Testis (tissue), 3 donors: ENCODE data around the gene TGFB3. TPM values are rescaled to one million over a fixed set of nuclear protein-coding genes. Genes with fewer than 3 reads are reported as not detected.
"Not testable (repeated sequence)": the region's sequence is repeated elsewhere in the genome, so short reads cannot be mapped to it uniquely, and the experiment has no call there.

ENCODE experiments used
- DNase-seq: peaks from one replicate; pipeline ENCODE4 v3.0.0-alpha.2; 2019
- H3K27ac ChIP-seq, 2 donors: fragments of 200-600 bp; sonication (generic); one replicate each; pipeline ENCODE4 v1.5.1; 2019
- H3K27me3 ChIP-seq: fragments of 200-600 bp; sonication (generic); one replicate; pipeline ENCODE4 v1.5.1; 2019
- H3K36me3 ChIP-seq: fragments of 200-600 bp; sonication (generic); one replicate; pipeline ENCODE4 v1.5.1; 2017; ENCODE audit warnings: low read depth; ENCODE audit errors: missing control alignments
- H3K4me1 ChIP-seq: fragments of 200-600 bp; sonication (generic); one replicate; pipeline ENCODE4 v1.5.1; 2019
- H3K4me3 ChIP-seq, 2 donors: fragments of 200-600 bp; sonication (generic); one replicate each; pipeline ENCODE4 v1.5.1; 2017 to 2019
- H3K9me3 ChIP-seq: fragments of 200-600 bp; sonication (generic); one replicate; pipeline ENCODE4 v1.5.1; 2017
- POLR2A ChIP-seq: fragments of 450-650 bp; IDR thresholded peaks from one replicate; pipeline ENCODE4 v1.6.1; 2017; ENCODE audit warnings: antibody characterized with exemption, mild to moderate bottlenecking, moderate library complexity
- WGBS, 2 donors: methylation state at CpG; one replicate each; pipeline ENCODE4 v1.1.5; 2018; 5-methylcytosine and 5-hydroxymethylcytosine counted together
- intact Hi-C: fragments of 100-400 bp; cut with DNase I; formaldehyde crosslinking; loops from one replicate; pipeline ENCODE4 v1.15.1; 2023; ENCODE audit warnings: low total_unique reads
- polyA plus RNA-seq: library from polyadenylated mRNA; stranded (reverse); fragments of 350-450 nt; fragmentation: Illumina TruSeq; extraction: RNeasy Lipid Tissue Mini Kit (QIAGEN cat#74804); gene quantifications from one replicate; pipeline ENCODE4 v1.2.3, GENCODE V29; 2014; ENCODE audit warnings: low read depth, low replicate concordance; ENCODE audit not compliant: insufficient read depth
- total RNA-seq, 2 donors: library from RNA; depleted of rRNA; stranded (reverse); fragments of >200 nt; gene quantifications; one replicate each; pipeline ENCODE4 v1.2.3, GENCODE V29; 2016
- TF ChIP-seq, protein P1 (sequence below), 3 experiments: fragments of 450-650 bp in 2 of 3; fragments of 200-600 bp in 1 of 3; sonication (generic) in 1 of 3; IDR thresholded peaks; one replicate each; pipeline ENCODE4 v1.5.1; 2016 to 2019; ENCODE audit warnings: antibody characterized with exemption in 3 of 3, mild to moderate bottlenecking in 2 of 3, moderate library complexity in 1 of 3

The TGFB3 gene
- total and polyA plus RNA-seq, 3 donors from 2014 or later = 9.4 to 18.0 (median 15.2) TPM

DNA sequence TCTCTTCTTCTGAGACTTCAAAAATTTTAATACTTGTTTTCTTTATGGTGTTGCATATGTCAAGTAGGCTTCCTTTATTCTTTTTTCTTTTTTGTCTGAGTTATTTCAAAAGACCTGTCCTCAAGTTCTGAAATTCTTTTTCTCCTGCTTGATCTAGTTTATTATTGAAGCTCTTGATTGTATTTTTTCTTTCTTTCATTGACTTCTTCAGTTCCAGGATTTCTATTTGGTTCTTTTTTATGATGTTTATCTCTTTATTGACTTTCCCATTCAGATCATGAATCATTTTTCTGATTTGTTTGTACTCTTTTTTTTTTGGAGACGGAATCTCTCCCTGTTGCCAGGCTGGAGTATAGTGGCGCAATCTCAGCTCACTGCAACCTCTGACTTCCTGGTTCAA is 37.9 kb upstream of the TGFB3 start:
- TF ChIP-seq POLR2A = no peak
- TF ChIP-seq, protein P1, sequence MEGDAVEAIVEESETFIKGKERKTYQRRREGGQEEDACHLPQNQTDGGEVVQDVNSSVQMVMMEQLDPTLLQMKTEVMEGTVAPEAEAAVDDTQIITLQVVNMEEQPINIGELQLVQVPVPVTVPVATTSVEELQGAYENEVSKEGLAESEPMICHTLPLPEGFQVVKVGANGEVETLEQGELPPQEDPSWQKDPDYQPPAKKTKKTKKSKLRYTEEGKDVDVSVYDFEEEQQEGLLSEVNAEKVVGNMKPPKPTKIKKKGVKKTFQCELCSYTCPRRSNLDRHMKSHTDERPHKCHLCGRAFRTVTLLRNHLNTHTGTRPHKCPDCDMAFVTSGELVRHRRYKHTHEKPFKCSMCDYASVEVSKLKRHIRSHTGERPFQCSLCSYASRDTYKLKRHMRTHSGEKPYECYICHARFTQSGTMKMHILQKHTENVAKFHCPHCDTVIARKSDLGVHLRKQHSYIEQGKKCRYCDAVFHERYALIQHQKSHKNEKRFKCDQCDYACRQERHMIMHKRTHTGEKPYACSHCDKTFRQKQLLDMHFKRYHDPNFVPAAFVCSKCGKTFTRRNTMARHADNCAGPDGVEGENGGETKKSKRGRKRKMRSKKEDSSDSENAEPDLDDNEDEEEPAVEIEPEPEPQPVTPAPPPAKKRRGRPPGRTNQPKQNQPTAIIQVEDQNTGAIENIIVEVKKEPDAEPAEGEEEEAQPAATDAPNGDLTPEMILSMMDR (IDR thresholded peaks at IDR 0.05) = no peak
- no peak for DNase-seq
- WGBS, 2 donors = 97 to 98% methylated on average over 2 of the region's 2 CpGs

DNA sequence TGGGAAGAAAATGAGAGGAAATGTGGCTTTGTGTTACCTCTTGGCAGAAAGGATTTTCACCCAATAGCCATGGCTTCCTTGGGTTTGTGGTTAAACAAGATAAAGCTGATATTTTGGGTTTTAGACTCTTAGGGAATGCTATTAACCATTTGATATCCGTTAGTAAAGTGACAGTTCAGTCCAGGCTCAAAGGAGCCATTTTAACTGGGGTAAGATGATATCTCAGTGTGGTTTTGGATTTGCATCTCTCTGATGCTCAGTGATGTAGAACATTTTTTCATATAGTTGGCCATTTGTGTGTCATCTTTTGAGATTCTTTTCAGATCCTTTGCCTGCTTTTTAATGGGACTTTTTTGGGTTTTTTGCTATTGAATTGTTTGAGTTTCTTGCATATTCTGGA is 33.9 kb upstream of the TGFB3 start:
- WGBS, 2 donors = 88% methylated on average over 1 of the region's 1 CpG
- no peak for DNase-seq
- H3K4me1 ChIP-seq = no peaks in the 10 kb centered on the region
- H3K36me3 ChIP-seq = no peaks in the 10 kb centered on the region
- H3K9me3 ChIP-seq = no peaks in the 10 kb centered on the region
- H3K27ac ChIP-seq = no peak overlapping the region
- intact Hi-C loops = no loop called here
- no peaks in the 10 kb centered on the region for H3K27me3 ChIP-seq
- H3K4me3 ChIP-seq = no peak overlapping the region
- TF ChIP-seq, protein P1 (IDR thresholded peaks at IDR 0.05) = no peak
- TF ChIP-seq POLR2A = no peak

More for the DNA sequence above, 37.9 kb upstream of the TGFB3 start:
- Histone ChIP-seq H3K27ac (no peak overlapping the region), H3K27me3 (no peaks in the 10 kb centered on the region), H3K4me3 (no peak overlapping the region), H3K36me3 (no peaks in the 10 kb centered on the region), H3K4me1 (no peaks in the 10 kb centered on the region), H3K9me3 (no peaks in the 10 kb centered on the region)
- intact Hi-C loops = no loop called here

DNA sequence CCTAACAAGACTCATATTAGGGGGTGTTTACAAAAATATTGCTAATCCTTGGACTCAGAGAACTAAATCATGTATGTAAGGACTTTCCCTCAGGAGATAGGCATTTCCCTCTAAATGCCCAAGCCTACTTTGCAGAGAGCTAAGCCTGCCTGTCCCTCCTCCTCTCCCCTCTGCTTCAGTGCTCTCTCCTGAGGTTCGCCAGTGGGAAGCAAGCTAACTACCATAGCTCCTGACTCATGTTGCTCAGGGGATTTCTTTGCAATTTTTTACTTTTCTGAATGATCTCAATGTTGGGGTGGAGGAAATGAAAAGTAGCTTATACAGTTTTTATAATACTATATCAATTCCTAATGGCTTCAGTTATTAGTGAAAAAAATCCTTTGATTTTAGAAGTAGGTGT is 33.4 kb upstream of the TGFB3 start:
- 86 to 88% methylated on average over 1 of the region's 1 CpG for WGBS, 2 donors
- DNase-seq = no peak
- Histone ChIP-seq H3K36me3 (no peaks in the 10 kb centered on the region), H3K4me3 (no peak overlapping the region), H3K27me3 (no peaks in the 10 kb centered on the region), H3K27ac (no peak overlapping the region), H3K9me3 (no peaks in the 10 kb centered on the region), H3K4me1 (no peaks in the 10 kb centered on the region)
- no peak for TF ChIP-seq POLR2A
- TF ChIP-seq, protein P1 (IDR thresholded peaks at IDR 0.05) = no peak
- intact Hi-C loops = no loop called here

DNA sequence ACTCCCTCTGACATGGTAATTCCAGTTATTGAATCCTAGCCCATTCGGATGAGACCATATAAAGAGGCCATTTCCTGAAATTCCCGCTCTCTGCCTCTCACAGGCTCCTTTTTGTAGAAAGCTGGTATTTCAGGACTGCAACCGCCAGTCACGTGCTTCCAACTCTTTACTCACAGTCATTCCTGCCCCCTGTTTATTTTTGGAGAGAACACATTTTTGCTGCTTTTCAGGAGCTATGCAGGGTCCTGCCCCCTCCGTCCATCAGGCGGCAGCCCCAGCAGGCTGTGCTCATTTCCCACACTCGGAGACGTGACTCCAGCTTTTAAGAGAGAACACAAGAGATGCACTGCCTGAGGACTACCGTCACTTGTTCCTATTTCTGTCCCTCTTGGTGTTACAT is 30.6 kb upstream of the TGFB3 start:
- no peak for DNase-seq
- 74 to 77% methylated on average over 9 of the region's 9 CpGs for WGBS, 2 donors
- no peaks in the 10 kb centered on the region for H3K4me1 ChIP-seq
- TF ChIP-seq POLR2A = no peak
- TF ChIP-seq, protein P1 (IDR thresholded peaks at IDR 0.05) = no peak
- H3K36me3 ChIP-seq = no peaks in the 10 kb centered on the region
- H3K27ac ChIP-seq = peak overlapping the region in 1 of 2 donors; percentile 3
- no peaks in the 10 kb centered on the region for H3K27me3 ChIP-seq
- H3K9me3 ChIP-seq = no peaks in the 10 kb centered on the region
- intact Hi-C loops = no loop called here
- H3K4me3 ChIP-seq = no peak overlapping the region

DNA sequence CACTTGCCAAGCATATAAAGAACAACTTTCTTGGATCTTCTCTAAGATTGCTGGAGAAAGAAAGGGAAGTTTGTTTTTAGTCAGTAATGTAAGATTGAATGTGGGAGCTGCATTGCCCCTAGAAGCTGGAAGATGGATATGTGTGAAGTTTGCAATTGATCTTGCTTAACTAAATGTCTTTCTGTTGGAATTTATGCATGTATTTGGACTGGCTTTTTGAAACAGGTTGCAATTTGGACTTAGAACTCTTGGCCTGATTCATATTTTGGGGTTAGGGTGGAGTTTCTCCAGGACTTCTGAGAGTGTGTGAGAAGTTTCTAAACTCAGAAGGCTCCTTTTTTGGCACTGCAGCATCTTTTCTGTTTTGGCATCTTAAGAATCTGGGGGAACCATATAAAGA is 30.1 kb upstream of the TGFB3 start:
- Histone ChIP-seq H3K9me3 (no peaks in the 10 kb centered on the region), H3K4me1 (no peaks in the 10 kb centered on the region), H3K36me3 (no peaks in the 10 kb centered on the region), H3K27me3 (no peaks in the 10 kb centered on the region), H3K27ac (peak overlapping the region in 1 of 2 donors; percentile 3), H3K4me3 (no peak overlapping the region)
- DNase-seq = no peak
- intact Hi-C loops = no loop called here
- TF ChIP-seq, protein P1 (IDR thresholded peaks at IDR 0.05) = no peak
- TF ChIP-seq POLR2A = no peak

DNA sequence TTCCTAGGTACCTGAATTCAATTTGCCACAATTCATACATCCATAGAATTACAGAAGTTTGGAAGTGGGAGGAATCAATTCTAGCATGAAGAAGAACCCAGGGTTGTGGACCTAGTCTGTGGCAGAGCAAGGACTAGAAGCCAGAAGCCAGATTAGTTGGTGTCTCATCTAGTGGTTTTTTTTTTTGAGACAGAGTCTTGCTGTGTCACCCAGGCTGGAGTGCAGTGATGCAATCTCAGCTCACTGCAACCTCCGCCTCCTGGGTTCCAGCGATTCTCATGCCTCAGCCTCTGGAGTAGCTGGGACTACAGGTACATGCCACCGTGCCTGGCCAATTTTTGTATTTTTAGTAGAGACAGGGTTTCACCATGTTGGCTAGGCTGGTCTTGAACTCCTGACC is 27.8 kb upstream of the TGFB3 start:
- H3K4me1 ChIP-seq, H3K36me3 ChIP-seq, DNase-seq, H3K4me3 ChIP-seq, H3K27ac ChIP-seq, intact Hi-C loops, H3K9me3 ChIP-seq, H3K27me3 ChIP-seq: not testable (repeated sequence)
- 91 to 98% methylated on average over 3 of the region's 3 CpGs for WGBS, 2 donors
